OCI-LY7 (cell line): Measurements from ENCODE around the gene PGA5.

Experiments
- EZH2phosphoT487 ChIP-seq: fragments of 200-600 bp; sonication (generic); IDR thresholded peaks from 2 replicates; pipeline ENCODE4 v1.6.1; 2018; ENCODE audit warnings: low read depth, borderline replicate concordance, mild to moderate bottlenecking, mixed run types, antibody characterized with exemption, low read length, moderate library complexity, mixed read lengths
- TF ChIP-seq, protein P1 (sequence below): fragments of 200-600 bp; sonication (generic); conservative IDR thresholded peaks from 2 replicates; pipeline ENCODE4 v1.5.1; 2014; ENCODE audit warnings: mild to moderate bottlenecking, antibody characterized with exemption, low read length, moderate library complexity, mixed read lengths

DNA sequence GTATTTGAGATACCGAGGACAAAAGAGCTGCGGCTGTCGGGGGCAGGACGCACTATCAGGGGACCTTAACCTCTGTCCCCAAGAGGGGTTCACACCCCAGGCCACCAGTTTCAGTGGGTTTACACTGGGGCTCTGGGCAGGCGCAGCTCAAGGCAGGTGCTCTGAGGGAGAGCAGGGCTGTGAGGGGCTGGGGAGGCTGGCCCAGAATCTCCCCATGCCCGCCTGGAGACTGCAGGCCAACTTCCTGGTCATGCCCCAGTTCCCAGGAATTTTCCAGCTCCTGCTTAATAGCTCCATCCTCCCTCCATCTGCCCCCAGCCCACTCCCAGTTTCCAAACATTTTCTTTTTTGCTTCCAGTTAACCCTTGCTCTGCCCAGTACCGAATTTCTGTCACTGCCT lies 45.3 kb upstream of the PGA5 start:
- TF ChIP-seq, protein P1, sequence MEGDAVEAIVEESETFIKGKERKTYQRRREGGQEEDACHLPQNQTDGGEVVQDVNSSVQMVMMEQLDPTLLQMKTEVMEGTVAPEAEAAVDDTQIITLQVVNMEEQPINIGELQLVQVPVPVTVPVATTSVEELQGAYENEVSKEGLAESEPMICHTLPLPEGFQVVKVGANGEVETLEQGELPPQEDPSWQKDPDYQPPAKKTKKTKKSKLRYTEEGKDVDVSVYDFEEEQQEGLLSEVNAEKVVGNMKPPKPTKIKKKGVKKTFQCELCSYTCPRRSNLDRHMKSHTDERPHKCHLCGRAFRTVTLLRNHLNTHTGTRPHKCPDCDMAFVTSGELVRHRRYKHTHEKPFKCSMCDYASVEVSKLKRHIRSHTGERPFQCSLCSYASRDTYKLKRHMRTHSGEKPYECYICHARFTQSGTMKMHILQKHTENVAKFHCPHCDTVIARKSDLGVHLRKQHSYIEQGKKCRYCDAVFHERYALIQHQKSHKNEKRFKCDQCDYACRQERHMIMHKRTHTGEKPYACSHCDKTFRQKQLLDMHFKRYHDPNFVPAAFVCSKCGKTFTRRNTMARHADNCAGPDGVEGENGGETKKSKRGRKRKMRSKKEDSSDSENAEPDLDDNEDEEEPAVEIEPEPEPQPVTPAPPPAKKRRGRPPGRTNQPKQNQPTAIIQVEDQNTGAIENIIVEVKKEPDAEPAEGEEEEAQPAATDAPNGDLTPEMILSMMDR, result no peak
- no peak for TF ChIP-seq EZH2phosphoT487
